Colonic mucosa (tissue), 4 donors: ENCODE results near the gene ATP8B4. TPM values are rescaled to one million over a fixed set of nuclear protein-coding genes. Genes with fewer than 3 reads are reported as not detected.
A peak's percentile ranks its signal among the peaks of the same experiment; 100 is the strongest.

Source experiments
- DNase-seq: peaks from one replicate; pipeline ENCODE4 v3.0.0-alpha.2; 2020
- H3K27ac ChIP-seq: fragments of 200-600 bp; one replicate; pipeline ENCODE4 v1.8.0; 2021
- H3K27me3 ChIP-seq: fragments of 200-600 bp; one replicate; pipeline ENCODE4 v1.8.0; 2021
- H3K36me3 ChIP-seq: fragments of 200-600 bp; one replicate; pipeline ENCODE4 v1.8.0; 2021
- H3K4me1 ChIP-seq: fragments of 200-600 bp; one replicate; pipeline ENCODE4 v1.8.0; 2021; ENCODE audit warnings: mild to moderate bottlenecking
- H3K4me3 ChIP-seq: fragments of 200-600 bp; one replicate; pipeline ENCODE4 v1.8.0; 2021
- H3K9ac ChIP-seq, 2 donors: one replicate each; pipeline ENCODE4 v1.7.0; 2013; ENCODE audit warnings: control low read depth in 2 of 2, low read depth in 2 of 2, low read length in 2 of 2
- H3K9me3 ChIP-seq: fragments of 200-600 bp; one replicate; pipeline ENCODE4 v1.8.0; 2021
- intact Hi-C: fragments of 100-400 bp; cut with DNase I; formaldehyde crosslinking; loops from one replicate; pipeline ENCODE4 v1.14.1; 2022
- total RNA-seq, 2 donors: library from RNA; stranded (reverse); fragmentation: NEBNext Ultra II Directional in 1 of 2; extraction: Animal tissue kit (Norgen Biotek cat#: 25700) in 1 of 2; gene quantifications; one replicate each; pipeline ENCODE4 v1.2.1, GENCODE V29; 2021
- TF ChIP-seq, protein P1 (sequence below): fragments of 200-600 bp; IDR thresholded peaks from one replicate; pipeline ENCODE4 v1.8.0; 2022; ENCODE audit warnings: antibody characterized with exemption, mild to moderate bottlenecking
- donor health status: healthy.
- donor health status: DM: no; HTN: no; CAD: no.
- donor health status: DM: no; HTN: no; CAD: no.

Gene ATP8B4
- total RNA-seq, 2 donors from 2014 or later: 2.7 to 3.0 TPM

DNA sequence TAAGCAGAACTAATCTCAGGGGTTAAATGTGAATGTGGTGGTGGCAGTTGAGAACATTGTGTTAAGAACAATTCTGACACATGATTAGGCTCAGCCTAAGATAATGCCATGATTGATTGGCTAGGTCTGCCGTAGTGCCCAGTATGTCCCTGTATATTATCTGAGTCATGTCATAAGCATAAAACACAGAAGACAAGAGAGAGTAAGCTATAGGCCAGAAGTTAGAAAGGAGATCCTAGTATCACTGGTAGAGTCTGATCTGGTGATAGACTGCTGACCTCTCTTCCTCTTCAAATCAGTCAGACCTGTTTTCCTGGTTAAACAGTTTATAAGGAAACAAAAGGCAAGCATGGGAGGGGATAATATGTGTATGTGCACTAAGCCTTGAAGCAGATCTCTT lies 30.1 kb upstream of the ATP8B4 start:
- H3K27ac ChIP-seq: no peak overlapping the region
- H3K27me3 ChIP-seq: no peaks in the 10 kb centered on the region
- no peaks in the 10 kb centered on the region for H3K4me1 ChIP-seq
- no peak overlapping the region for H3K9ac ChIP-seq
- H3K36me3 ChIP-seq: no peaks in the 10 kb centered on the region
- TF ChIP-seq, protein P1, sequence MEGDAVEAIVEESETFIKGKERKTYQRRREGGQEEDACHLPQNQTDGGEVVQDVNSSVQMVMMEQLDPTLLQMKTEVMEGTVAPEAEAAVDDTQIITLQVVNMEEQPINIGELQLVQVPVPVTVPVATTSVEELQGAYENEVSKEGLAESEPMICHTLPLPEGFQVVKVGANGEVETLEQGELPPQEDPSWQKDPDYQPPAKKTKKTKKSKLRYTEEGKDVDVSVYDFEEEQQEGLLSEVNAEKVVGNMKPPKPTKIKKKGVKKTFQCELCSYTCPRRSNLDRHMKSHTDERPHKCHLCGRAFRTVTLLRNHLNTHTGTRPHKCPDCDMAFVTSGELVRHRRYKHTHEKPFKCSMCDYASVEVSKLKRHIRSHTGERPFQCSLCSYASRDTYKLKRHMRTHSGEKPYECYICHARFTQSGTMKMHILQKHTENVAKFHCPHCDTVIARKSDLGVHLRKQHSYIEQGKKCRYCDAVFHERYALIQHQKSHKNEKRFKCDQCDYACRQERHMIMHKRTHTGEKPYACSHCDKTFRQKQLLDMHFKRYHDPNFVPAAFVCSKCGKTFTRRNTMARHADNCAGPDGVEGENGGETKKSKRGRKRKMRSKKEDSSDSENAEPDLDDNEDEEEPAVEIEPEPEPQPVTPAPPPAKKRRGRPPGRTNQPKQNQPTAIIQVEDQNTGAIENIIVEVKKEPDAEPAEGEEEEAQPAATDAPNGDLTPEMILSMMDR: no peak
- no peaks in the 10 kb centered on the region for H3K9me3 ChIP-seq
- no peak overlapping the region for H3K4me3 ChIP-seq
- no peak for DNase-seq
- intact Hi-C loops: loop anchor here (10.0 kb wide), 3 partner anchors 166 to 914 kb away; partner anchors contain the start of gene FGF7

DNA sequence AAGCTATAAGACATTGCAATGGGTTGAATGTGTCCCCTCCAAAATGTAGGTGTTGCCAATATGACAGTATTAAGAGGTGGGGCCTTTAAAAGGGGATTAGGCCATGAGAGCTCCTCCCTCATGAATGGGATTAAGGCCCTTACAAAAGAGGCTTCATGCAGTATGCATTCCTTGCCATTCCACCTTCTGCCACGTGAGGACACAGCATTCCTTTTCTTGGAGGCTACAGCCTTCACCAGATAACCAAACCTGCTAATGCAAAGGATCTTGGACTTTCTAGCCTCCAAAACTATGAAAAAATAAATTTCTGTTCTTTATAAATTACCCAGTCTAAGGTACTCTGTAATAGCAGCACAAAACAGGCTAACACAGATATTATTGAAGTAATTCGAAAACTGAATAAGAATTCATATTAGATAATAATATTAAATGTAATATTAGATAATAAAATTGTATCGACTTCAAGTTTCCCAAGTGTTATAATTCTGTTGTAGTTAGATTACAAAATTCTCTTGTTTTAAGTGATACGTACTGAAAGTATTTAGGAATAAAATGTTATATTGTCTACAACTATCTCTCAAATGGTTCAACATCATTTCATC lies 29.4 kb upstream of the ATP8B4 start:
- peak; percentile 32 for DNase-seq
- TF ChIP-seq, protein P1: peak; percentile 35
- H3K9ac ChIP-seq: no peak overlapping the region
- H3K4me3 ChIP-seq: no peak overlapping the region
- no peaks in the 10 kb centered on the region for H3K27me3 ChIP-seq
- no peak overlapping the region for H3K27ac ChIP-seq
- H3K4me1 ChIP-seq: no peaks in the 10 kb centered on the region
- no peaks in the 10 kb centered on the region for H3K36me3 ChIP-seq
- H3K9me3 ChIP-seq: no peaks in the 10 kb centered on the region
- intact Hi-C loops: loop anchor here (10.0 kb wide), 3 partner anchors 166 to 914 kb away; partner anchors contain the start of gene FGF7

DNA sequence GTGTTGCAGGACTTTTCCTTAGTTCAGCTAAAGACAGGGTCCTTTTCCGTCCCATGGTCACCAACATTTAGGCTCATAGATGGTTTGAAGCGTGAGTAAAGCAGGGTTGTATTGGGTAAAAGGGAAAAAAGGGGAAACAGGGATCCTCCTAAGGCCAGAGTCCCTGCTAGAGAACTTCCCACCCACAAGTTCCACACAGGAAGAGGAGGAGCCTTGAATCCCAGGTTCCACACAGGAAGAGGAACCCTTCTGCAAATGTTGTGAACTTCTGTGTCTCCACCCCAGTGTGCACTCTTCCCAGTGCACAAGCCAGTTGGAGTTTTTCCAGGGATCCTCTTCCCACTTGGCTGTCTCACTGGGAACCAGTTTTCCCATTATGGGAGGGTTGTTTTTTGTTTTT lies 27.6 kb upstream of the ATP8B4 start:
- TF ChIP-seq, protein P1: no peak
- Histone ChIP-seq H3K36me3 (no peaks in the 10 kb centered on the region), H3K27ac (no peak overlapping the region), H3K27me3 (no peaks in the 10 kb centered on the region), H3K4me3 (no peak overlapping the region), H3K9me3 (no peaks in the 10 kb centered on the region), H3K4me1 (no peaks in the 10 kb centered on the region), H3K9ac (no peak overlapping the region)
- intact Hi-C loops: loop anchor here (10.0 kb wide), 3 partner anchors 168 to 912 kb away; partner anchors contain the start of gene FGF7
- DNase-seq: no peak

GRCh38 chr15:50145451-50145872 lies 26.4 kb upstream of the ATP8B4 start:
- Histone ChIP-seq H3K9ac (no peak overlapping the region), H3K4me1 (no peaks in the 10 kb centered on the region), H3K36me3 (no peaks in the 10 kb centered on the region), H3K9me3 (no peaks in the 10 kb centered on the region), H3K4me3 (no peak overlapping the region), H3K27ac (no peak overlapping the region), H3K27me3 (no peaks in the 10 kb centered on the region)
- TF ChIP-seq, protein P1: peak; percentile 37
- DNase-seq: no peak
- intact Hi-C loops: loop anchor here (10.0 kb wide), 3 partner anchors 169 to 911 kb away; partner anchors contain the start of gene FGF7

GRCh38 chr15:50144341-50145120 lies 25.5 kb upstream of the ATP8B4 start:
- H3K27me3 ChIP-seq: no peaks in the 10 kb centered on the region
- TF ChIP-seq, protein P1: no peak
- H3K9me3 ChIP-seq: no peaks in the 10 kb centered on the region
- H3K4me1 ChIP-seq: no peaks in the 10 kb centered on the region
- H3K36me3 ChIP-seq: no peaks in the 10 kb centered on the region
- intact Hi-C loops: loop anchor here (5.0 to 10.0 kb wide), 4 partner anchors 170 to 1282 kb away; partner anchors contain the start of gene FGF7
- no peak for DNase-seq
- no peak overlapping the region for H3K9ac ChIP-seq
- no peak overlapping the region for H3K4me3 ChIP-seq
- no peak overlapping the region for H3K27ac ChIP-seq
